Measurements from ENCODE around the gene GPSM3. TPM values are rescaled to one million over a fixed set of nuclear protein-coding genes. Genes with fewer than 3 reads are reported as not detected.
A peak's percentile ranks its signal among the peaks of the same experiment; 100 is the strongest.

GPSM3 gene
- polyA plus RNA-seq, 1 donor (not counting 4 experiments of a cell fraction or from before 2014, with no cell fraction given) = 3.6 TPM

GRCh38 chr6:32176476-32177182, 15.8 kb downstream of the GPSM3 start:
- TF ChIP-seq CTCF (optimal IDR thresholded peaks at IDR 0.05 in 1 of 3, IDR thresholded peaks at IDR 0.05 in 1 of 3, conservative IDR thresholded peaks at IDR 0.05 in 1 of 3; ENCODE audit: extremely low read depth in 1 of 3, insufficient read depth in 2 of 3, low read length in 3 of 3) (no peak), EZH2 (IDR thresholded peaks at IDR 0.05; ENCODE audit: low read length) (no peak)
- FAIRE-seq (no peak), DNase-seq (ENCODE audit: low read depth, low spot score) (no peak)
- peaks cover 48% of the 10 kb centered on the region for H3K4me1 ChIP-seq (ENCODE audit: control insufficient read depth, extremely low read depth, insufficient read depth, low read length)
- peaks cover 3 to 10% of the 10 kb centered on the region in 2 experiments for H3K36me3 ChIP-seq (ENCODE audit: control insufficient read depth in 2 of 2, extremely low read depth in 1 of 2, insufficient read depth in 2 of 2, low read length in 2 of 2)
- H3K79me2 ChIP-seq (ENCODE audit: control insufficient read depth, insufficient read depth, low read length) = peaks cover 30% of the 10 kb centered on the region
- peak overlapping the region; percentile 72 for H2AFZ ChIP-seq (ENCODE audit: control insufficient read depth, low read length)
- peak overlapping the region; percentile 76 to 95 (median 87) for H3K4me3 ChIP-seq (ENCODE audit: control insufficient read depth in 2 of 3, extremely low read depth in 1 of 3, insufficient read depth in 2 of 3, low read depth in 1 of 3, low read length in 3 of 3)
- H3K4me2 ChIP-seq (ENCODE audit: control insufficient read depth, extremely low read depth, insufficient read depth, low read depth, low read length) = peak overlapping the region; percentile 93
- dilution Hi-C loops (cut with MboI; ENCODE audit: extremely low pct_ligation_motif_present, low sequenced_read_pairs) = no loop called here
- H4K20me1 ChIP-seq (ENCODE audit: control insufficient read depth, extremely low read depth, insufficient read depth, low read length) = no peaks in the 10 kb centered on the region
- no peaks in the 10 kb centered on the region for H3K27me3 ChIP-seq (ENCODE audit: control insufficient read depth, extremely low read depth, insufficient read depth, low read length)
- H3K9me1 ChIP-seq (ENCODE audit: control insufficient read depth, extremely low read depth, insufficient read depth, low read length) = no peaks in the 10 kb centered on the region
- no peaks in the 10 kb centered on the region for H3K9me3 ChIP-seq (ENCODE audit: control insufficient read depth, low read depth, low read length)
- H3K9ac ChIP-seq (ENCODE audit: control insufficient read depth, extremely low read depth, insufficient read depth, low read length) = peak overlapping the region; percentile 90
- H3K27ac ChIP-seq (ENCODE audit: control insufficient read depth, insufficient read depth, low read length) = peak overlapping the region; percentile 97

GRCh38 chr6:32175711-32176475, 16.6 kb downstream of the GPSM3 start, which contains the start of gene AGPAT1:
TSS of gene AGPAT1 (minus strand) at chr6:32176084. CDS start at chr6:32171496, 4,588 bp downstream.
- H3K9me1 ChIP-seq (ENCODE audit: control insufficient read depth, extremely low read depth, insufficient read depth, low read length) = no peaks in the 10 kb centered on the region
- peaks cover 30% of the 10 kb centered on the region for H3K79me2 ChIP-seq (ENCODE audit: control insufficient read depth, insufficient read depth, low read length)
- peaks cover 4 to 6% of the 10 kb centered on the region in 2 experiments for H3K36me3 ChIP-seq (ENCODE audit: control insufficient read depth in 2 of 2, extremely low read depth in 1 of 2, insufficient read depth in 2 of 2, low read length in 2 of 2)
- DNase-seq (ENCODE audit: low read depth, low spot score) = no peak
- peak within 1 kb of the TSS; percentile 90 for H3K9ac ChIP-seq (ENCODE audit: control insufficient read depth, extremely low read depth, insufficient read depth, low read length)
- peak within 1 kb of the TSS; percentile 72 for H2AFZ ChIP-seq (ENCODE audit: control insufficient read depth, low read length)
- H3K9me3 ChIP-seq (ENCODE audit: control insufficient read depth, low read depth, low read length) = no peaks in the 10 kb centered on the region
- no peaks in the 10 kb centered on the region for H4K20me1 ChIP-seq (ENCODE audit: control insufficient read depth, extremely low read depth, insufficient read depth, low read length)
- TF ChIP-seq CTCF (optimal IDR thresholded peaks at IDR 0.05 in 1 of 3, IDR thresholded peaks at IDR 0.05 in 1 of 3, conservative IDR thresholded peaks at IDR 0.05 in 1 of 3; ENCODE audit: extremely low read depth in 1 of 3, insufficient read depth in 2 of 3, low read length in 3 of 3) (no peak), EZH2 (IDR thresholded peaks at IDR 0.05; ENCODE audit: low read length) (no peak)
- H3K27ac ChIP-seq (ENCODE audit: control insufficient read depth, insufficient read depth, low read length) = peak within 1 kb of the TSS; percentile 97
- H3K4me1 ChIP-seq (ENCODE audit: control insufficient read depth, extremely low read depth, insufficient read depth, low read length) = peaks cover 48% of the 10 kb centered on the region
- H3K4me2 ChIP-seq (ENCODE audit: control insufficient read depth, extremely low read depth, insufficient read depth, low read depth, low read length) = peak within 1 kb of the TSS; percentile 96
- dilution Hi-C loops (cut with MboI; ENCODE audit: extremely low pct_ligation_motif_present, low sequenced_read_pairs) = no loop called here
- no peak for FAIRE-seq
- H3K27me3 ChIP-seq (ENCODE audit: control insufficient read depth, extremely low read depth, insufficient read depth, low read length) = no peaks in the 10 kb centered on the region
- peak within 1 kb of the TSS; percentile 76 to 95 (median 87) for H3K4me3 ChIP-seq (ENCODE audit: control insufficient read depth in 2 of 3, extremely low read depth in 1 of 3, insufficient read depth in 2 of 3, low read depth in 1 of 3, low read length in 3 of 3)
